Germinal center (tissue), 1 donor: Measurements from ENCODE around the gene LEAP2.
A peak's percentile ranks its signal among the peaks of the same experiment; 100 is the strongest.
"Not testable (repeated sequence)": the region's sequence is repeated elsewhere in the genome, so short reads cannot be mapped to it uniquely, and the experiment has no call there.

Source experiments
- DNase-seq: peaks from one replicate; pipeline ENCODE4 v3.0.0; 2012; ENCODE audit warnings: mixed read lengths, low spot score

LEAP2 gene

GRCh38 chr5:132840896-132841295, 32.6 kb upstream of the LEAP2 start:
- no peak for DNase-seq

DNA sequence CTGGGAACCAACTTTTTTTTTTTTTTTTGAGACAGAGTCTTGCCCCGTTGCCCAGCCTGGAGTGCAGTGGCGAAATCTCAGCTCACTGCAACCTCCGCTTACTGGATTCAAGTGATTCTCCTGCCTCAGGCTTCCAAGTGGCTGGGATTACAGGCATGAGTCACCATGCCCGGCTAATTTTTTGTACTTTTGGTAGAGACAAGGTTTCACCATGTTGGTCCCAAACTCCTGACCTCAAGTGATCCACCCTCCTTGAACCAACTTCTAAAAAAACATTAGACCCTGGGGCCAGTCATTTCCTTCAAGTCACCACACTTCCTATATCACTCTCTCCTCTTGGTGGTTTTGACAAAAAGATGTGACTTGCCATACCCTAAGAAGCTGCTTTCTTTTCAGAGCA, 32.2 kb upstream of the LEAP2 start:
- DNase-seq = no peak

- no peak for DNase-seq
Measured at GRCh38 chr5:132848270-132848669, 25.2 kb upstream of the LEAP2 start.

GRCh38 chr5:132849347-132849746, 24.1 kb upstream of the LEAP2 start:
- no peak for DNase-seq

- no peak for DNase-seq
Measured at GRCh38 chr5:132850066-132850465, 23.4 kb upstream of the LEAP2 start.

DNA sequence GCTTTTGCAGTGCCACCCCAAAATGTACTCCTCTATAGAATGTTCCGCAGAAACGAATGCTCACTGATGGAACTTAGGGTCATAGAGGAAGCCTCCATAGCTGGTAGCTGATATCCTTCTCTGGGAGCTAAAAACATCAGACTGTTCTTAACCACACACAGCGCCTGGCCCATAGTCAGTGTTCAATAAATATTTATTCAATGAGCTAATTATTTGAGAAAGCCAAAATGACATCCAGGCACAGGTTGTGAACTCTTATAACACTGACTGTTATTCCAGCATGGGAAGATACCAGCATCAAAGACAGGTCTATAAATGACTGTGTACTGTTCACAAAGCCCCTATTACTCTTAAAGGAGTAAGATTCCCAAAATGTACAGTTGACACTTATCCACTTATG, 20.1 kb upstream of the LEAP2 start:
- no peak for DNase-seq

GRCh38 chr5:132853790-132854189, 19.7 kb upstream of the LEAP2 start:
- no peak for DNase-seq

GRCh38 chr5:132854301-132854700, 19.2 kb upstream of the LEAP2 start:
- DNase-seq = no peak

GRCh38 chr5:132854992-132855391, 18.5 kb upstream of the LEAP2 start:
- DNase-seq = not testable (repeated sequence)

DNA sequence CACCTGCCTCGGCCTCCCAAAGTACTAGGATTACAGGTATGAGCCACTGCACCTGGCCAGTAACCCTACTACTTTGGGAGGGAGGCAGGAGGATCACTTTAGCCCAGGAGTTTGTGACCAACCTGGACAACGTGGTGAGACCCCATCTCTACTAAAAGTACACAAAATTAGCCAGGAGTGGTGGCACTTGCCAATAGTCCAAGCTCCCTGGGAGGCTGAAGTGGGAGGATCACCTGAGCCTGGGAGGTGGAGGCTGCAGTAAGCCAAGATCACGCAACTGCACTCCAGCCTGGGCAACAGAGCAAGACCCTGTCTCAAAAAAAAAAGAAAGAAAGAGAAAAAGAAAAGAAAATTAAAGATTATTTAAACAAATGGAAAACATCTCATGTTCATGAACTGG, 17.5 kb upstream of the LEAP2 start:
- no peak for DNase-seq

GRCh38 chr5:132859889-132860437, 13.5 kb upstream of the LEAP2 start:
- no peak for DNase-seq

GRCh38 chr5:132860742-132861141, 12.7 kb upstream of the LEAP2 start:
- no peak for DNase-seq

GRCh38 chr5:132865668-132866341, 7.7 kb upstream of the LEAP2 start:
- DNase-seq = no peak

GRCh38 chr5:132866342-132867045, 7.0 kb upstream of the LEAP2 start, which contains the start of the genes GDF9 and UQCRQ:
Gene GDF9, minus strand, starts transcription at chr5:132866469. Its CDS starts 1,936 bp downstream, at chr5:132864533.
Gene UQCRQ, plus strand, starts transcription at chr5:132866642. Its CDS starts 240 bp downstream, at chr5:132866882.
- DNase-seq = peak; percentile 95

DNA sequence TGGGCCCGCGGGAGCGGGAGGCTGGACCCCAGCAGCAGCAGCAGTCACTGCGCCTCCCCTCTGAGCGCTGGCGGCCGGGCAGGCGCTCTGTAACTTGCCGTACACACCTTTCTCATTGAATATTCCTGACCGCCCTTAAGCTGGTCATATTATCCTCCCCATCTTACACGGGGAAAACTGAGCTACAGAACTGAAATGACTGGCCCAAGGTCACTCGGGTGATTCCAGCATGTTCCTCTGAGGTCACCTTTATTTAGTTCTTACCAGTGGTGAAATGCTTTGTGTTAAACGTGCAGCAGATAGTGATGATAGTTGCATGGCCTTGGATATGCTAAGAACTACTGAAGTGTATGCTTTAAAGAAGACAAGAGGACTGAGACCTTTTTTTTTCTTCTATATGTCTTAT, 6.4 kb upstream of the LEAP2 start:
- DNase-seq = no peak

- no peak for DNase-seq
Measured at GRCh38 chr5:132868754-132869153, 4.7 kb upstream of the LEAP2 start.

- no peak for DNase-seq
Measured at GRCh38 chr5:132870801-132871200, 2.7 kb upstream of the LEAP2 start.

- DNase-seq = no peak
Measured at GRCh38 chr5:132871459-132872284, 1.8 kb upstream of the LEAP2 start.

DNA sequence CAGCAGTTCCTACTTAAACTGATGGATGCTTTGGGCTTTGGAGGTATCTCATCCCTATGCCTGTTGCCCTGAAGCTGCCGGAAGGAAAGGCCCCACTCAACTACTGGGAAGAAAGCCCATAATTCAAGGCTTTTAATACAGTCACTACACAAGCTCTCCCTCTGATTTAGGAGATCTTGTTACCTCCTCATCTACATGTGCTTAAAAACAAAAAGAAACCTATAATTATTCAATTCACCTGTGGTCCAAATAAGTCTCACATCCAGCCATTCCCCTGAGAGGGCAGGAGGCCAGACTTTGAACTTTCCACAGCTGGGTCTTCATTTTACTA, 715 bp upstream of the LEAP2 start:
- no peak for DNase-seq

GRCh38 chr5:132873930-132874271, 433 bp downstream of the LEAP2 start:
- DNase-seq = no peak

GRCh38 chr5:132876020-132876759, 2.7 kb downstream of the LEAP2 start:
- no peak for DNase-seq

GRCh38 chr5:132877466-132877865, 4.0 kb downstream of the LEAP2 start:
- no peak for DNase-seq
